ENCODE results near the gene PRPS1.
"Not testable (repeated sequence)": the region's sequence is repeated elsewhere in the genome, so short reads cannot be mapped to it uniquely, and the experiment has no call there.

PRPS1 gene

DNA sequence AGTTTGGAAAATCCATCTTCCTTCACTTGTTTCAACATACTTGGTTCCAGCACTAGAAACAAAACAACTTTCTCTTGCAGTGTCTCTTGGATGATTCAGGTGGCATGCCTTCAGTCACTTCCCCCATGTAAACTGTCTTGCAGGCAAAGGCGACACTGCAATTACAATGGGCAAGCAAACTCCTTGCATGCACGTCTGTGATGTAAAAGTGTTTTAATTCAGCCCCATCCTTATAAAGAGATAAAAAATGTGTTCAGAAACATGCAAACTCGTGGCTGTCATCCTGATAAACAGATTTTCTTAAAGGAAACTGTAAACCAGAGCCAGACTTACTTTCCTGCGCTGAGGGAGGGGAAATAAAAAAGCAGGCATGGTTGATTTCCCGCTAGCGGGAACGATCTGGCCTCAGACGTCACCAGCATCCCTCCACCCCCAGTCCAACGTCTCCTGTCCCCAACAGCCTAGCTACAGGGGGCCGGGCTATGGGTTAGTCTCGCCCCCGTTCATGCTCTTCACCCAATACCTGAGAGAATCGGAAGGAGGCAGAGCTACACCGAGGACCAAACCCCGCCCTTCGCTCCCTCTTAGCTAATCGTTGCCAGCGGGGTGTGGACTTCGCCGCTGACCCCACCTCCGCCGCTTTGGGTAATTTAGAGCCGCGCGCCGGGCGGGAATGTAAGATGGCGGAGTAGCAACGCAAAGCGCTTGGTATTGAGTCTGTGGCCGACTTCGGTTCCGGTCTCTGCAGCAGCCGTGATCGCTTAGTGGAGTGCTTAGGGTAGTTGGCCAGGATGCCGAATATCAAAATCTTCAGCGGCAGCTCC is at the start of gene PRPS1:
PRPS1 (plus strand) TSS at position 673 of the 824 bp plus-strand sequence; CDS start at position 792, 119 bp downstream.
- DNase-seq (ENCODE audit: low read depth) = peak; percentile 92

DNA sequence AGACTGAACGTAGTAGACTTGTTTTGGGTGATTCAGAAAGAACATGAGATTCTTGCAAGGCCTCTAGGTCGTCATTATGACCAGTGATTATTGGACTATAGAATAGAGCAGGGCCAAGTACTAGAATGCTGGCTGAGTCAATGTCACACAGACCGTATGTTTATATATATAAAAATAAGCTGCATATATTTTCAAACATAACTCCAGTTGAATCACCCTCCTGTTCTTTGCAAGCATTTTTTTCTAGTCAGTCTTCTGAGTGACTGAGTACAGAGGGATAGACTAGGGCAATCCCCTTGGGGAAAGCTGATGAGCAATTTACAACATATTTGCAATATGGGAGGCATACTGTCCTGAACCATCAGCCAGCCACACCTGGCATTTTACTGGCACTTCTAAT is 48.4 kb upstream of the PRPS1 start:
- peak; percentile 5 for DNase-seq (ENCODE audit: low read depth)

- no peak for DNase-seq (ENCODE audit: low read depth)
Measured at GRCh38 chrX:107581923-107582322, 46.4 kb upstream of the PRPS1 start.

GRCh38 chrX:107589243-107589642 is 39.1 kb upstream of the PRPS1 start:
- DNase-seq (ENCODE audit: low read depth) = no peak

DNA sequence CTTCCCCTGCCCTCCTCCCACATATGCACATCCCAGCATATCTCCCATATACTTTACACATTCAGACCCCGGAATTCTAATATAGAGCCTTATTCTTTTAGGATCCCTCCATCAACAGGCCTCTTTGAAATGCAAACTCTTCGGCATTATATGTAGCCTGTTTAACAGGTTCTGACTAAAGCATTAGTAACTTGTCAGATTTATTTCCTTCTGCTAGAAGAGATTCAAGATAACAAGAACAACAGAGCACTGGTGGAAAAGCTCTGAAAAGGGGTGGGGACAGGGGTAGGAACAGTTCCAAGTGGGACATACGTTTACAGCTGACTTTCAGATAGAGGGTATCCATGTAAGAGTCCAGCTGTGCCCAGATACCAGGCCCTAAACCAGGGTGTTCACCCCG is 31.7 kb upstream of the PRPS1 start:
- no peak for DNase-seq (ENCODE audit: low read depth)

GRCh38 chrX:107597264-107597663 is 31.0 kb upstream of the PRPS1 start:
- no peak for DNase-seq (ENCODE audit: low read depth)

- no peak for DNase-seq (ENCODE audit: low read depth)
Measured at GRCh38 chrX:107597791-107598190, 30.5 kb upstream of the PRPS1 start.

DNA sequence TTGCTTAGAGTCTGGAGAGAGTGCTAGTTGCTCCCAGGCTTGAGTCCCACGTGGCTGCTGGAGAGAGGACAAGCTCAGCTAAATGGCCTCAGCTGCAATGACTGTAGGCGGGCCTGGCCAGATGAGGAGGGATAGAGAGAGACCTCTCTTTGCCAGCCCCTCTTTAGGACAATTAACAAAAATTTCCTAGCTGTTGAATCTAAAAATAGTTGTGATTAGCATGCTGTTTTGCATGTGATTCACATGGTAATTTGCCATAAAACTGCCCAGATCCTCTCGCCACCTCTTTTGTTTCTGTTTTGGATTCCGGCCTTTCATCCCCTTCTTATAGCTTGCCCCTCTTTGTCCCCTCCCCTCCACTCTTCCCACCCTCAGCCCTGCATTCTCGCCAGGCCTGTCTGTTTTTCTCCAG is 28.9 kb upstream of the PRPS1 start:
- DNase-seq (ENCODE audit: low read depth) = no peak

GRCh38 chrX:107600366-107600765 is 27.9 kb upstream of the PRPS1 start:
- no peak for DNase-seq (ENCODE audit: low read depth)

DNA sequence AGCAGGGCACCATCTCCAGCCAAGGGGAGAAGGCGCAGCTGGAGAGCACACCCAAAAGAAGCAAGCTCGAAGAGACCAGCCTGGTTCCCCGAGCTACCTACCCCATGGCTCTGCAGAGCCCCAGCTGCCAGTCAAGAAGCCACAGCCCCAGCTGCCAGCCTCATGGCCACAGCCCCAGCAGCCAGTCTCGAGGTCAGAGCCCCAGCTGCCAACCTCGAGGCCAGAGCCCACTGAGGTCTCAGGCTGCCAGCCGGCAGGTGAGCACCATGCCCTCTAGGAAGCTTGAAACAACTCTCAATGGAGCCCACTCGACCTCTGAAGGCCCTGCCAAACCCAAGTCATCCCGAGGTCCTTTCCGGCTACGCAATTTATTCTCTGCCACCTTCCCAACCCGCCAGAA is 27.0 kb upstream of the PRPS1 start:
- DNase-seq (ENCODE audit: low read depth) = no peak

- no peak for DNase-seq (ENCODE audit: low read depth)
Measured at GRCh38 chrX:107601759-107602158, 26.6 kb upstream of the PRPS1 start.

- DNase-seq (ENCODE audit: low read depth) = no peak
Measured at GRCh38 chrX:107602694-107603239, 25.5 kb upstream of the PRPS1 start.

- DNase-seq (ENCODE audit: low read depth) = no peak
Measured at GRCh38 chrX:107603429-107604159, 24.7 kb upstream of the PRPS1 start.

- not testable (repeated sequence) for DNase-seq (ENCODE audit: low read depth)
Measured at GRCh38 chrX:107609061-107609460, 19.2 kb upstream of the PRPS1 start.

- no peak for DNase-seq (ENCODE audit: low read depth)
Measured at GRCh38 chrX:107610667-107611066, 17.6 kb upstream of the PRPS1 start.

DNA sequence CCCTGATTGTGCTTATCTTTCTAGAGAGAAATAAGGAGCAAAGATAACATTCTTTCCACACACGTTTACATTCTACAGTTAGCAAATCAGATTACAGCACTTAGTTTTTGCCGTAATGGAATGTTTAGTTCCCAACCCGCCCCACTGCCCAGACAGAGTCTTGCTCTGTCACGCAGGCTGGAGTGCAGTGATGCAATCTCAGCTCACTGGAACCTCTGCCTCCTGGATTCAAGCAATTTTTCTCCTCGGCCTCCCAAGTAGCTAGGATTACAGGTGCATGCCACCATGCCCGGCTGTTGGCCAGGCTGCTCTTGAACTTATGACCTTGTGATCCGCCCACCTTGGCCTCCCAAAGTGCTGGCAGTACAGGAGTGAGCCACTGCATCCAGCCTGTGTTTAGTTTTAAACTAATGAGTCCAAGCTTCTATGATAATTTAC is 8.4 kb upstream of the PRPS1 start:
- DNase-seq (ENCODE audit: low read depth) = no peak

DNA sequence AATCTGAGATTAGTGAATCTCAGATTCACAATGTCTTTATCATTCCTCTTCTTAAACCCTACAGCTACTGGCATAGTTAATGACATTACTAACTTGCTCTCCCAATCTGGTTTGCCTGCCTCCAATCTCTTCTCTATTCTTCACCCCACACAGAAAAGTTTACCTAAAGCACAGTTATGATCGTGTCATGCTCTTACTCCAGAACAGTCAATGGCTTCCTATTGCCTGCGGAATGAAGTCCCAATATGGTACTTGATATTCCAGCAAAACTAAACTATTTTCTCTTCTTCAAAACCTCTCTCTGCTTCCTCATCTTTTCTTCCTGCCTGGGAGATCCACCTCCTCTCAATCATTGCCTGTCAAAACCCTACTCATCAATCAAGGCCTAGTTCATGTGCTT is 3.4 kb upstream of the PRPS1 start:
- no peak for DNase-seq (ENCODE audit: low read depth)

DNA sequence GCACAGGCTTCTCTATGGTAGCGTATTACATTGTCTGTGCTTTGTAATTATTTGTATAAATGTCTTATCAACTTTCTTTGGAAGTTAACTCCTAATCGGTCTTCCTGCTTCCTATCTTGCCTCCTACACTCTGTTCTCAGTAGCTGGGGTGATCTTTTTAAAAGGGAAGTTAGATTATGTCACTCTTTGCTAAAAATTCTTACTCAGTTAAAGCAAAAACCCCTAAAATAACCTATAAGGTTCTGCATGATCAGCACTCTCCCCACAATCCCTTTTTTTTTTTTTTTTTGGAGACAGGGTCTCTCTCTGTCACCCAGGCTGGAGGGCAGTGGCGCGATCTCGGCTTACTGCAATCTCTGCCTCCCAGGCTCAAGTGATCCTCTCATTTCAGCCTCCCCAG is 2.6 kb upstream of the PRPS1 start:
- no peak for DNase-seq (ENCODE audit: low read depth)

DNA sequence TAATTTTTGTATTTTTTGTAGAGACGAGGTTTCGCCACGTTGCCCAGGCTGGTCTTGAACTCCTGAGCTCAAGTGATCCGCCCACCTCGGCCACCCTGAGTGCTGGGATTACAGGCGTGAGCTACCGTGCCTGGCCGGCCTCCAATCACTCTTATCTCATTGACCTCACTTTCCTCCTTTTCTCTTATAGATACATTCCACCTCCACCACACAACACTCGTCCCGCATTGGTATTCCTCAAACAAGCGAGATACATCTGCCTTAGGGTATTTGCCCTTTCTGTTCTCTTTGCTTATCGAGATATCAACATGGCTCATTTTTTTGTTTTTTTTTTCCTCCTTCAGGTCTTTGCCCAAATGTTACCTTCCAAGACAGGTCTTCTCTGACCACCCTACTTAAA is 1.8 kb upstream of the PRPS1 start:
- no peak for DNase-seq (ENCODE audit: low read depth)

DNA sequence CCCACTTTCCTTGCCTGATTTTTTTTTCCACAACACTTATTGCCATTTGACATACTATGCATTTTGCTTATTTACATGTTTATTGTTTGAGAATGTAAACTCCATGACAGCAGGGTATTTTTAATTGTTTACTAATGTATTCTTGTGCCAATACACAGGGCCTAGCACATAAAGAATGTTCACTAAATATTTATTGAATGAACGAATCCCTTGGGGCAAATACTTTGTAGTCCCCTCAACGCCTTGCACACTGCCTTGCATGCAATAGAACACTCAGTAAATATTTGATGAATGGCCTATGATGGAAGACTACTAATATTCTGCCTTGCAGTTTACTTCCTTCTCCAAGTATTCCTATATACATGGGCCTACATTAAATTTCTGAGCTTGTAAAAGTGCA is 1.4 kb upstream of the PRPS1 start:
- no peak for DNase-seq (ENCODE audit: low read depth)

DNA sequence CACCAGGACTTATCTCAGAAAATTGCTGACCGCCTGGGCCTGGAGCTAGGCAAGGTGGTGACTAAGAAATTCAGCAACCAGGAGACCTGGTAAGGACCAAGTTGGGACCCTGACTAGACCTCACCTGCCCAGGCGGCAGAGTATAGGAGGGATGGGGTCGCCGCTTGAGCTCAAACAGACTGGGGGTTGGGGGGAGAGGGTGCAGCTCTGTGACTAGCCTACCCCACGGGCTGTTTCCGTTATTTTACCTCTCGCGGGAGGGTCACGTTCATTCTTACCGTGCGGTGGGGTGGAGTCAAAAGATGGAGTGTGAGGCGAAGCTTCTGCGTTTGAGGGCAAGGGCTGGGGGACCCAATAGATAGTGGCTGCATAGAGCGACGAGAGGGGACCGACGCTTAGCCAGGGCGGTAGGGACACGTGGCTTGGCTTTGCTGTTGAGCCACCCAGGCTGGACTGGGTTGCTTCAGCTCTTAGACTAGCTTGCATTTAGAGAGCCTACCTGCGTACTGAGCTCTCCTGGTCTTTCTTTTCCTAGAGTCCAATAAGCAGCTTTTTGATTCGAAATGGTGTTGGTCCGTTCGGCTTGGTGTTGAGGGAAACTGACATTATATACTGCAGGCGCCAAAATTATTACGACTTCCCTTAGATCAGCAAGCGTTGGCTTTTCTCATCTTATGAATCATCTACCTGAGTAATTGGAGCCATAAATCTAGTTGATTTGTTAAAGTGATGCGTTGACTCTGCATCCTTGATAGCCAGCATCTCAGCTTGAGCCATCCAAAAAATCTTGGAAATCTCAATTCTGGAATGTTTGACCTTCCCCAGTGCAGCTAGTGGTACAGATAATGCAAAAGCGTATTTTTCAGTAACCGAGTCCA is 591 bp downstream of the PRPS1 start:
- DNase-seq (ENCODE audit: low read depth) = peak; percentile 1

- peak; percentile 14 for DNase-seq (ENCODE audit: low read depth)
Measured at GRCh38 chrX:107629540-107629909, 1.2 kb downstream of the PRPS1 start.
